Right lobe of liver (tissue), 6 donors: ENCODE measurements around the gene CRACR2B. TPM values are rescaled to one million over a fixed set of nuclear protein-coding genes. Genes with fewer than 3 reads are reported as not detected.

Experiments
- ATAC-seq, 4 donors: fragments of 200-7000 bp; cut with Tn5 transposase; one replicate each; pipeline ENCODE4 v1.9.1; 2020; ENCODE audit warnings: mild to moderate bottlenecking in 4 of 4, moderate library complexity in 4 of 4
- DNase-seq, 3 donors: peaks; one replicate each; pipeline ENCODE4 v3.0.0-alpha.2; 2020
- H3K27ac ChIP-seq, 3 donors: fragments of 200-600 bp; one replicate each; pipeline ENCODE4 v1.8.0; 2022
- H3K27me3 ChIP-seq, 2 donors: fragments of 200-600 bp; one replicate each; pipeline ENCODE4 v1.8.0; 2022
- H3K36me3 ChIP-seq, 4 donors: fragments of 200-600 bp; sonication (generic) in 1 of 4; one replicate each; pipeline versions ENCODE4 v1.5.1 to v1.8.0; 2017 to 2022; ENCODE audit warnings: control low read depth in 1 of 4
- H3K4me1 ChIP-seq, 4 donors: fragments of 200-600 bp; sonication (generic) in 1 of 4; one replicate each; pipeline versions ENCODE4 v1.5.1 to v1.8.0; 2017 to 2022; ENCODE audit warnings: control low read depth in 1 of 4
- H3K4me3 ChIP-seq, 3 donors: fragments of 200-600 bp; one replicate each; pipeline ENCODE4 v1.8.0; 2022
- H3K9me3 ChIP-seq, 4 donors: fragments of 200-600 bp; sonication (generic) in 1 of 4; one replicate each; pipeline versions ENCODE4 v1.5.1 to v1.8.0; 2017 to 2022; ENCODE audit warnings: control low read depth in 1 of 4
- CTCF ChIP-seq, 4 donors: fragments of 200-600 bp in 3 of 4; fragments of 450-650 bp in 1 of 4; IDR thresholded peaks; one replicate each; pipeline versions ENCODE4 v1.5.1 to v1.8.0; 2016 to 2022; ENCODE audit warnings: antibody characterized with exemption in 4 of 4, mild to moderate bottlenecking in 2 of 4
- POLR2A ChIP-seq: fragments of 450-650 bp; IDR thresholded peaks from one replicate; pipeline ENCODE4 v1.6.1; 2017; ENCODE audit warnings: antibody characterized with exemption, mild to moderate bottlenecking
- WGBS: methylation state at CpG from one replicate; pipeline ENCODE4 v1.1.6; 2018; ENCODE audit warnings: low coverage, low lambda C conversion rate; ENCODE audit not compliant: insufficient coverage; ENCODE audit errors: missing lambda C conversion rate; 5-methylcytosine and 5-hydroxymethylcytosine counted together
- intact Hi-C, 2 donors: fragments of 100-400 bp; cut with DNase I; formaldehyde crosslinking; loops; one replicate each; pipeline versions ENCODE4 v1.11.2 to v1.14.1; 2022
- total RNA-seq, 6 experiments: library from RNA; depleted of rRNA in 2 of 6; stranded (reverse); fragments of >200 nt in 2 of 6; fragmentation: NEBNext Ultra II Directional in 3 of 6; extraction: Animal tissue kit (Norgen Biotek cat#: 25700) in 3 of 6; gene quantifications; one replicate each; pipeline versions ENCODE4 v1.1.0 to v1.2.4, GENCODE V29; 2016 to 2023
- donor health status: DM: no; HTN: yes; CAD: no.
- donor health status: DM: no; HTN: no; CAD: no.
- donor health status: DM: no; HTN: no; CAD: no.
- donor health status: DM: no; HTN: yes; CAD: no.
- donor health status: DM: no; HTN: yes; CAD: no.

The CRACR2B gene
- total RNA-seq, 6 experiments from 2014 or later: 2.2 to 4.0 (median 3.1) TPM

GRCh38 chr11:813072-813455 lies 14.7 kb upstream of the CRACR2B start:
- no peaks in the 10 kb centered on the region for H3K27me3 ChIP-seq
- DNase-seq (no peak), ATAC-seq (no peak)
- H3K4me3 ChIP-seq: no peak overlapping the region
- no peaks in the 10 kb centered on the region for H3K9me3 ChIP-seq
- intact Hi-C loops: no loop called here
- no peak for TF ChIP-seq POLR2A
- TF ChIP-seq CTCF (IDR thresholded peaks at IDR 0.05): no peak
- WGBS: 84% methylated on average over 5 of the region's 6 CpGs
- no peak overlapping the region for H3K27ac ChIP-seq
- peaks cover 0 to 22% (median 8%) of the 10 kb centered on the region in 4 donors for H3K4me1 ChIP-seq
- H3K36me3 ChIP-seq: peaks cover 0 to 29% (median 0%) of the 10 kb centered on the region in 4 donors

GRCh38 chr11:813456-814096 lies 14.1 kb upstream of the CRACR2B start:
- Histone ChIP-seq H3K9me3 (no peaks in the 10 kb centered on the region), H3K4me3 (no peak overlapping the region), H3K4me1 (peaks cover 0 to 17% (median 6%) of the 10 kb centered on the region in 4 donors), H3K27me3 (no peaks in the 10 kb centered on the region), H3K27ac (no peak overlapping the region), H3K36me3 (peaks cover 0 to 29% (median 0%) of the 10 kb centered on the region in 4 donors)
- no peak for DNase-seq
- no CpG with 5 or more reads among the region's 9 CpGs for WGBS
- intact Hi-C loops: no loop called here
- TF ChIP-seq POLR2A (no peak), CTCF (IDR thresholded peaks at IDR 0.05) (no peak)
- ATAC-seq: no peak

GRCh38 chr11:815675-816432 lies 11.9 kb upstream of the CRACR2B start:
- Histone ChIP-seq H3K4me3 (no peak overlapping the region), H3K36me3 (peaks cover 0 to 29% (median 0%) of the 10 kb centered on the region in 4 donors), H3K4me1 (peaks cover 0 to 21% (median 5%) of the 10 kb centered on the region in 4 donors), H3K27me3 (no peaks in the 10 kb centered on the region), H3K27ac (no peak overlapping the region), H3K9me3 (no peaks in the 10 kb centered on the region)
- ATAC-seq: no peak
- WGBS: 92% methylated on average over 1 of the region's 11 CpGs
- DNase-seq: no peak
- TF ChIP-seq POLR2A (no peak), CTCF (IDR thresholded peaks at IDR 0.05) (no peak)
- intact Hi-C loops: no loop called here

GRCh38 chr11:816433-816779 lies 11.3 kb upstream of the CRACR2B start:
- 76% methylated on average over 7 of the region's 11 CpGs for WGBS
- H3K36me3 ChIP-seq: peaks cover 0 to 25% (median 0%) of the 10 kb centered on the region in 4 donors

More at GRCh38 chr11:816433-816779, 11.3 kb upstream of the CRACR2B start:
- Histone ChIP-seq H3K9me3 (no peaks in the 10 kb centered on the region), H3K27me3 (no peaks in the 10 kb centered on the region), H3K4me1 (peaks cover 0 to 18% (median 3%) of the 10 kb centered on the region in 4 donors), H3K4me3 (no peak overlapping the region), H3K27ac (no peak overlapping the region)
- DNase-seq (no peak), ATAC-seq (no peak)
- intact Hi-C loops: no loop called here
- TF ChIP-seq CTCF (IDR thresholded peaks at IDR 0.05): no peak
- TF ChIP-seq POLR2A: no peak
